AG09309 (cell line): ENCODE results near the gene LRFN2.

Source experiments
- DNase-seq: peaks from one replicate; pipeline ENCODE4 v3.0.0-alpha.2; 2010; ENCODE audit warnings: low read depth
- H3K4me3 ChIP-seq: 2 replicates; pipeline ENCODE4 v1.5.1; 2011; ENCODE audit warnings: mild to moderate bottlenecking, low read depth, low read length, moderate library complexity; ENCODE audit not compliant: control insufficient read depth
- CTCF ChIP-seq: IDR thresholded peaks from 2 replicates; pipeline ENCODE4 v1.5.1; 2011; ENCODE audit warnings: mild to moderate bottlenecking, low read depth, low read length, inconsistent platforms; ENCODE audit not compliant: insufficient read depth, control insufficient read depth; ENCODE audit errors: missing control alignments

Gene LRFN2

GRCh38 chr6:40342723-40343122 is 244.4 kb downstream of the LRFN2 start:
- no peak for DNase-seq
- TF ChIP-seq CTCF: no peak
- no peak overlapping the region for H3K4me3 ChIP-seq

- no peak for TF ChIP-seq CTCF
- H3K4me3 ChIP-seq: no peak overlapping the region
- no peak for DNase-seq
These were observed 245.4 kb downstream of the LRFN2 start for GRCh38 chr6:40341726-40342125.
